Astrocyte (in vitro differentiated cells and primary cell): ENCODE data around the gene SPR. TPM values are rescaled to one million over a fixed set of nuclear protein-coding genes. Genes with fewer than 3 reads are reported as not detected.

ENCODE experiments used
- DNase-seq: peaks from one replicate; pipeline ENCODE4 v3.0.0-alpha.2; 2010; ENCODE audit warnings: low read depth
- FAIRE-seq: peaks from 2 replicates; lab custom pipeline; 2011; peaks lifted over from hg19 to GRCh38; lab: Jason Lieb, UNC
- H2AFZ ChIP-seq: 2 replicates; pipeline ENCODE4 v1.6.0; 2012; ENCODE audit warnings: low read depth, low read length, inconsistent platforms
- H3K27ac ChIP-seq: 2 replicates; pipeline ENCODE4 v1.5.1; 2011; ENCODE audit warnings: low read depth, low read length, inconsistent platforms
- H3K27me3 ChIP-seq: 2 replicates; pipeline ENCODE4 v1.6.0; 2011; ENCODE audit warnings: low read length, inconsistent platforms; ENCODE audit not compliant: insufficient read depth
- H3K36me3 ChIP-seq: 2 replicates; pipeline ENCODE4 v1.5.1; 2011; ENCODE audit warnings: low read length, inconsistent platforms; ENCODE audit not compliant: insufficient read depth
- H3K4me1 ChIP-seq: 2 replicates; pipeline ENCODE4 v1.5.1; 2011; ENCODE audit warnings: low read length, inconsistent platforms; ENCODE audit not compliant: insufficient read depth
- H3K4me2 ChIP-seq: 2 replicates; pipeline ENCODE4 v1.6.0; 2012; ENCODE audit warnings: low read length, inconsistent platforms
- H3K4me3 ChIP-seq: 2 replicates; pipeline ENCODE4 v1.5.1; 2011; ENCODE audit warnings: low read depth, mild to moderate bottlenecking, low read length, inconsistent platforms; ENCODE audit not compliant: insufficient read depth
- H3K79me2 ChIP-seq: 2 replicates; pipeline ENCODE4 v1.6.0; 2012; ENCODE audit warnings: mild to moderate bottlenecking, low read length, inconsistent platforms; ENCODE audit not compliant: insufficient read depth
- H3K9ac ChIP-seq: 2 replicates; pipeline ENCODE4 v1.6.0; 2012; ENCODE audit warnings: mild to moderate bottlenecking, low read length, inconsistent platforms
- H3K9me3 ChIP-seq: 2 replicates; pipeline ENCODE4 v1.5.1; 2012; ENCODE audit warnings: low read depth, mild to moderate bottlenecking, low read length, inconsistent platforms; ENCODE audit not compliant: insufficient read depth
- H4K20me1 ChIP-seq: 2 replicates; pipeline ENCODE4 v1.6.0; 2012; ENCODE audit warnings: low read length, inconsistent platforms; ENCODE audit not compliant: insufficient read depth
- H3K27ac Mint-ChIP-seq: one replicate; pipeline ENCODE4 v1.8.0; 2021; ENCODE audit warnings: mild to moderate bottlenecking, mixed read lengths; ENCODE audit not compliant: unreplicated experiment
- H3K27me3 Mint-ChIP-seq: one replicate; pipeline ENCODE4 v1.8.0; 2021; ENCODE audit warnings: low read depth, mixed read lengths; ENCODE audit not compliant: unreplicated experiment
- H3K36me3 Mint-ChIP-seq: one replicate; pipeline ENCODE4 v1.8.0; 2021; ENCODE audit warnings: low read depth, mixed read lengths; ENCODE audit not compliant: unreplicated experiment
- H3K4me1 Mint-ChIP-seq: one replicate; pipeline ENCODE4 v1.8.0; 2021; ENCODE audit warnings: low read depth, mixed read lengths; ENCODE audit not compliant: unreplicated experiment
- H3K4me3 Mint-ChIP-seq: one replicate; pipeline ENCODE4 v1.8.0; 2021; ENCODE audit warnings: mild to moderate bottlenecking, moderate library complexity, mixed read lengths; ENCODE audit not compliant: unreplicated experiment
- H3K9me3 Mint-ChIP-seq: one replicate; pipeline ENCODE4 v1.8.0; 2021; ENCODE audit warnings: mild to moderate bottlenecking, mixed read lengths; ENCODE audit not compliant: unreplicated experiment
- CTCF ChIP-seq: IDR thresholded peaks from 2 replicates; pipeline ENCODE4 v1.5.1; 2011; ENCODE audit warnings: low read depth, mild to moderate bottlenecking, inconsistent platforms, low read length, moderate library complexity; ENCODE audit not compliant: insufficient read depth
- EZH2 ChIP-seq: IDR thresholded peaks from 2 replicates; pipeline ENCODE4 v1.6.1; 2012; ENCODE audit warnings: mild to moderate bottlenecking, low read length, inconsistent platforms; ENCODE audit not compliant: insufficient read depth
- total RNA-seq: library from RNA; stranded (reverse); gene quantifications from 2 replicates; pipeline ENCODE4 v1.2.1, GENCODE V29; 2021

SPR gene
- total RNA-seq, 1 donor from 2014 or later, result 23.6 TPM

- Mint-ChIP-seq H3K9me3 (peaks cover 3% of the 10 kb centered on the region), H3K4me1 (peaks cover 4% of the 10 kb centered on the region), H3K27ac (no peak overlapping the region), H3K4me3 (no peak overlapping the region), H3K27me3 (peaks cover 50% of the 10 kb centered on the region), H3K36me3 (peaks cover 5% of the 10 kb centered on the region)
- Histone ChIP-seq H3K9me3 (no peaks in the 10 kb centered on the region), H3K36me3 (no peaks in the 10 kb centered on the region), H4K20me1 (peaks cover 13% of the 10 kb centered on the region), H3K79me2 (no peaks in the 10 kb centered on the region), H3K27ac (no peak overlapping the region), H3K9ac (no peak overlapping the region), H3K4me2 (no peak overlapping the region), H3K4me3 (no peak overlapping the region), H2AFZ (no peak overlapping the region), H3K27me3 (peaks cover 19% of the 10 kb centered on the region), H3K4me1 (peaks cover 15% of the 10 kb centered on the region)
- no peak for FAIRE-seq
- no peak for TF ChIP-seq CTCF
- TF ChIP-seq EZH2, result no peak
- no peak for DNase-seq
Measured at GRCh38 chr2:72933207-72933606, 46.0 kb downstream of the SPR start.

- H3K27me3 ChIP-seq, result peaks cover 14% of the 10 kb centered on the region
- Mint-ChIP-seq H3K9me3 (peaks cover 3% of the 10 kb centered on the region), H3K4me1 (peaks cover 4% of the 10 kb centered on the region), H3K4me3 (no peak overlapping the region), H3K27me3 (peaks cover 51% of the 10 kb centered on the region), H3K36me3 (peaks cover 5% of the 10 kb centered on the region), H3K27ac (no peak overlapping the region)
- H3K79me2 ChIP-seq, result no peaks in the 10 kb centered on the region
- FAIRE-seq, result no peak
- no peak overlapping the region for H2AFZ ChIP-seq
- H3K9me3 ChIP-seq, result no peaks in the 10 kb centered on the region
- no peak overlapping the region for H3K9ac ChIP-seq
- no peak for DNase-seq
- no peak for TF ChIP-seq EZH2
- no peak overlapping the region for H3K27ac ChIP-seq
- peaks cover 13% of the 10 kb centered on the region for H4K20me1 ChIP-seq
- H3K4me3 ChIP-seq, result no peak overlapping the region
- peaks cover 15% of the 10 kb centered on the region for H3K4me1 ChIP-seq
- no peaks in the 10 kb centered on the region for H3K36me3 ChIP-seq
- no peak overlapping the region for H3K4me2 ChIP-seq
Measured at GRCh38 chr2:72933646-72934151, 46.5 kb downstream of the SPR start.

- Mint-ChIP-seq H3K4me1 (peaks cover 4% of the 10 kb centered on the region), H3K9me3 (peaks cover 3% of the 10 kb centered on the region), H3K4me3 (no peak overlapping the region), H3K27me3 (peaks cover 61% of the 10 kb centered on the region), H3K36me3 (peaks cover 5% of the 10 kb centered on the region), H3K27ac (no peak overlapping the region)
- no peak for DNase-seq
- Histone ChIP-seq H2AFZ (no peak overlapping the region), H3K79me2 (no peaks in the 10 kb centered on the region), H3K36me3 (no peaks in the 10 kb centered on the region), H3K27ac (no peak overlapping the region), H4K20me1 (peaks cover 21% of the 10 kb centered on the region), H3K4me1 (peaks cover 15% of the 10 kb centered on the region), H3K4me2 (no peak overlapping the region), H3K9me3 (no peaks in the 10 kb centered on the region), H3K4me3 (no peak overlapping the region), H3K9ac (no peak overlapping the region), H3K27me3 (peaks cover 2% of the 10 kb centered on the region)
- TF ChIP-seq CTCF (no peak), EZH2 (no peak)
- no peak for FAIRE-seq
Measured at GRCh38 chr2:72934683-72935610, 47.7 kb downstream of the SPR start.
